Parathyroid adenoma (tissue), 2 donors: Measurements from ENCODE around the gene TFCP2L1.
"Not testable (repeated sequence)": the region's sequence is repeated elsewhere in the genome, so short reads cannot be mapped to it uniquely, and the experiment has no call there.

Source experiments
- H2AFZ ChIP-seq: fragments of 300-600 bp; sonication (generic); one replicate; pipeline ENCODE4 v1.7.0; 2017; ENCODE audit warnings: antibody characterized with exemption, mild to moderate bottlenecking
- H3K27ac ChIP-seq: fragments of 300-600 bp; sonication (generic); one replicate; pipeline ENCODE4 v1.7.0; 2017
- H3K27me3 ChIP-seq: fragments of 300-600 bp; sonication (generic); one replicate; pipeline ENCODE4 v1.7.0; 2017; ENCODE audit warnings: low read length; ENCODE audit not compliant: control insufficient read depth, insufficient read depth
- H3K36me3 ChIP-seq: fragments of 300-600 bp; sonication (generic); one replicate; pipeline ENCODE4 v1.7.0; 2017; ENCODE audit warnings: low read length; ENCODE audit not compliant: control insufficient read depth, insufficient read depth
- H3K4me1 ChIP-seq: fragments of 300-600 bp; sonication (generic); one replicate; pipeline ENCODE4 v1.7.0; 2017; ENCODE audit warnings: control low read depth
- H3K4me2 ChIP-seq: fragments of 300-600 bp; sonication (generic); one replicate; pipeline ENCODE4 v1.7.0; 2017; ENCODE audit warnings: low read length
- H3K4me3 ChIP-seq: fragments of 300-600 bp; sonication (generic); one replicate; pipeline ENCODE4 v1.7.0; 2017; ENCODE audit warnings: low read depth, low read length
- H3K79me2 ChIP-seq: fragments of 300-600 bp; sonication (generic); one replicate; pipeline ENCODE4 v1.7.0; 2017; ENCODE audit warnings: control low read depth
- H3K9ac ChIP-seq: fragments of 300-600 bp; sonication (generic); one replicate; pipeline ENCODE4 v1.7.0; 2017; ENCODE audit warnings: mild to moderate bottlenecking
- H3K9me3 ChIP-seq: fragments of 300-600 bp; sonication (generic); one replicate; pipeline ENCODE4 v1.7.0; 2017; ENCODE audit warnings: low read length; ENCODE audit not compliant: control insufficient read depth
- CTCF ChIP-seq: fragments of 300-600 bp; sonication (generic); IDR thresholded peaks from one replicate; pipeline ENCODE4 v1.7.0; 2017; ENCODE audit warnings: antibody characterized with exemption, mild to moderate bottlenecking
- donor health status: primary hyperparathyroidism.

The TFCP2L1 gene

GRCh38 chr2:121319941-121320340 is 34.9 kb upstream of the TFCP2L1 start:
- no peak overlapping the region for H3K4me3 ChIP-seq
- H3K9ac ChIP-seq: no peak overlapping the region
- H3K4me2 ChIP-seq: no peak overlapping the region
- no peaks in the 10 kb centered on the region for H3K27me3 ChIP-seq
- H3K79me2 ChIP-seq: no peaks in the 10 kb centered on the region
- no peak overlapping the region for H2AFZ ChIP-seq
- no peak for TF ChIP-seq CTCF
- no peak overlapping the region for H3K27ac ChIP-seq
- H3K9me3 ChIP-seq: no peaks in the 10 kb centered on the region
- no peaks in the 10 kb centered on the region for H3K36me3 ChIP-seq
- H3K4me1 ChIP-seq: no peaks in the 10 kb centered on the region

GRCh38 chr2:121316986-121317385 is 32.0 kb upstream of the TFCP2L1 start:
- Histone ChIP-seq H3K4me2 (no peak overlapping the region), H3K9me3 (no peaks in the 10 kb centered on the region), H3K27me3 (no peaks in the 10 kb centered on the region), H3K4me3 (no peak overlapping the region), H3K4me1 (no peaks in the 10 kb centered on the region), H2AFZ (no peak overlapping the region), H3K27ac (no peak overlapping the region), H3K9ac (no peak overlapping the region), H3K36me3 (no peaks in the 10 kb centered on the region), H3K79me2 (no peaks in the 10 kb centered on the region)
- no peak for TF ChIP-seq CTCF

GRCh38 chr2:121313701-121314100 is 28.7 kb upstream of the TFCP2L1 start:
- not testable (repeated sequence) for H3K27me3 ChIP-seq, H3K4me2 ChIP-seq, H3K4me3 ChIP-seq, H3K9me3 ChIP-seq, H2AFZ ChIP-seq, H3K36me3 ChIP-seq, H3K79me2 ChIP-seq, H3K9ac ChIP-seq, H3K27ac ChIP-seq, H3K4me1 ChIP-seq

GRCh38 chr2:121309801-121310200 is 24.8 kb upstream of the TFCP2L1 start:
- H3K36me3 ChIP-seq: no peaks in the 10 kb centered on the region
- H3K4me1 ChIP-seq: no peaks in the 10 kb centered on the region
- no peak for TF ChIP-seq CTCF
- H3K4me2 ChIP-seq: no peak overlapping the region
- H2AFZ ChIP-seq: no peak overlapping the region
- no peaks in the 10 kb centered on the region for H3K27me3 ChIP-seq
- no peak overlapping the region for H3K4me3 ChIP-seq
- no peaks in the 10 kb centered on the region for H3K79me2 ChIP-seq
- no peak overlapping the region for H3K9ac ChIP-seq
- H3K9me3 ChIP-seq: no peaks in the 10 kb centered on the region
- H3K27ac ChIP-seq: no peak overlapping the region

- no peak overlapping the region for H3K4me2 ChIP-seq
- no peak overlapping the region for H3K9ac ChIP-seq
- H3K4me1 ChIP-seq: no peaks in the 10 kb centered on the region
- H3K4me3 ChIP-seq: no peak overlapping the region
- no peaks in the 10 kb centered on the region for H3K27me3 ChIP-seq
- no peak overlapping the region for H2AFZ ChIP-seq
- no peak overlapping the region for H3K27ac ChIP-seq
- no peaks in the 10 kb centered on the region for H3K36me3 ChIP-seq
- no peaks in the 10 kb centered on the region for H3K79me2 ChIP-seq
- TF ChIP-seq CTCF: no peak
- H3K9me3 ChIP-seq: no peaks in the 10 kb centered on the region
These were observed 24.3 kb upstream of the TFCP2L1 start for GRCh38 chr2:121309323-121309722.
